ENCODE data around the gene SAMM50.

- no peak for TF ChIP-seq CTCF (IDR thresholded peaks at IDR 0.05; ENCODE audit: extremely low read depth in 1 of 2, insufficient read depth in 1 of 2, low read depth in 1 of 2, low read length in 2 of 2)
- no peak for TF ChIP-seq JUN (IDR thresholded peaks at IDR 0.05; ENCODE audit: borderline replicate concordance, insufficient read depth, insufficient read length, low read depth)
These were observed 84.4 kb downstream of the SAMM50 start for GRCh38 chr22:44039566-44040171.

Data from endothelial cell of umbilical vein (primary cell).